Left cardiac atrium (tissue), 4 donors: ENCODE results near the gene ZNF853. TPM values are rescaled to one million over a fixed set of nuclear protein-coding genes. Genes with fewer than 3 reads are reported as not detected.
"Not testable (repeated sequence)": the region's sequence is repeated elsewhere in the genome, so short reads cannot be mapped to it uniquely, and the experiment has no call there.

Experiments used
- ATAC-seq, 2 donors: fragments of 200-7000 bp; cut with Tn5 transposase; one replicate each; pipeline ENCODE4 v1.9.1; 2020; ENCODE audit warnings: mild to moderate bottlenecking in 2 of 2, moderate library complexity in 2 of 2
- DNase-seq: peaks from one replicate; pipeline ENCODE4 v3.0.0-alpha.2; 2020
- intact Hi-C, 2 donors: fragments of 100-400 bp; cut with DNase I; formaldehyde crosslinking; loops; one replicate each; pipeline versions ENCODE4 v1.14.1 to v1.15.1; 2022 to 2023
- total RNA-seq, 2 donors: library from RNA; stranded (reverse); fragmentation: NEBNext Ultra II Directional; extraction: Animal tissue kit (Norgen Biotek cat#: 25700); gene quantifications; one replicate each; pipeline ENCODE4 v1.2.1, GENCODE V29; 2021
- donor health status: DM: no; HTN: yes; CAD: no.
- donor health status: DM: no; HTN: yes; CAD: no; lungs with severe emphysema.
- donor health status: DM: yes; HTN: yes; CAD: no.
- donor health status: Dilated cardiomyopathy.

The ZNF853 gene
- total RNA-seq, 2 donors from 2014 or later: 12.6 to 12.8 TPM

DNA sequence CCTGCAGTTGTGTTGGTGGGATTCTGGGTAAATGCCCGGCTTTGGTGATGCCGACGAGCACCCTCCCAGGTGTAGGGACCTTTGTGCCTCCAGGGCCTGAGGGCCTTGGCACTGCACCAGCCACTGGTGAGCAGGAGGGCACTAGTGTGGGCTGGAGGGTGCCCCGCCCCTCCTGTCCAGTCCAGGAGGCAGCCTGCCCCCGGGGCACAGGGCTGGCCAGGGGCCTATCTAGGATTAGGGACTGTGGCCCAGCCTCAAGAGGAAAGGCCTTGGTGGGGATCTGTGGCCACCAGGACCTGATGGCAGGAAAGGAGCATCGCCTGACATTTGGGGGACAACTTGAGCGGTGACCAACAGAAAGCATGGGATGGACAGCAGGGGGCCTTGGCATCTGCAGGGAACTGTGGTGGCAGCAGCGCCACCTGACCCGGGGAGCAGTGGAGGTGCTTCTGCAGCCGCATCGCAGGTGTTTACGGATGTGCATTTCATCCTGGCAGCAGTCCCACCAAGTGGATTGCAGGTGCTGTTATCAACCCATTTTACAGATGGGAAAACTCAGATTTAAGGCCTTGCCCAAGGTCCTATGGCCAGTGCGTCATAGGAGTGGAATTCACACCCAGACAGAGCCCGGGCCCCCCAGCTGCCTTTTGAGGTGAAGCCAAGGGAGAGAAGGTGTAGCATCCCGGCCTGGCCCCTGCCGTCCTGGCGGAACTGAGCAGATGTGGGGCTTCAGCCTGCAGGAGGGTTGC is 32.8 kb downstream of the ZNF853 start:
- ATAC-seq (no peak), DNase-seq (no peak)
- intact Hi-C loops: no loop called here

DNA sequence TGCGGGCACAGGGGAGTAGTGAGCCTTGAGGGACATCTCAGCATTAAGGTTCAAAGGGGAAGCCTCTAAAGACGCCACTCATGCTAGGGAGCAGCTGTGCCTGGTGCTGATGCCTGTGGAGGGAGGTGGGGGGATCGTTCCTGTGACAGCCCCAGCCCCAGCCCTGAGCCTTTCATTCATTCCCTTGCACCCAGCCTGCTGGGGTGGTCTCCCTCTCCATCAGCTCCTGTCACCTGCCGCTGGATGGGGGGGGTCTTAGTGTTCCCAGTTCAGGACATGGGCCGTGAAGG is 33.4 kb downstream of the ZNF853 start:
- intact Hi-C loops: no loop called here
- DNase-seq (no peak), ATAC-seq (no peak)

DNA sequence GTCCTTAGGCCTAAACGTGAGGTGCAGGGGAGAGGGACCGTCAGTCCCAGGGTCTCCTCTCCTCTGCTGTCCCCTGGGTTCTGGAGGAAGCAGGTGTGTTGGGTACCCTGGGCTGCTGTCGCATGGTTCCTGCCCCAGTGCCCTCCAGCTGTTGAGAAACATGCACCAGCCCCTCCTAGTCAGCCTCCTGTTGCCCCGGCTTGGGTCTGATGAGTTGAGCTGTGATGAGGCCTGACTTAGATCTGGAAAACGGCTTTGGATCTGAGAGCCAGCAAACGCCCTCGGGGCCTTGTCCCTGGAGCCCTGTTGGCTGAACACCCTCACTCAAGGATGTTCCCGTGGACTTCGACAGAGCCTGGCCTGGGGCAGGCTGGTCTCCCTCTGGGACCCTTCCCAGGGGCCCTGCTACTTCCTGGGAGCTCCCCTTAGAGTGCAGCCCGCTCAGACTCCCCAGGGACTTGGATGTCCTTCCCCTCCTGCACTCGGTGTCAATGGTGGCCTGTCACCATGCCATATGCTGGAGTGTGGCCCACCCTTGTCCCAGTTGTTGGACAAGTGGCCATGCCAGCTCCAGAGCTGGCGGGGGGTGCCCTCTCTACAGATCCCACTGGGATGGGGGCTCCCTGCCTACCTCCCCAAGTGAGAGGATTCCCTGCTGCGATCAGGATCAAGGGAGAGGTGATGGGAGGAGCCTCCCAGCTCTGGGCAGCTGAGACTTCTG is 34.0 kb downstream of the ZNF853 start:
- ATAC-seq: no peak
- intact Hi-C loops: no loop called here
- DNase-seq: no peak

DNA sequence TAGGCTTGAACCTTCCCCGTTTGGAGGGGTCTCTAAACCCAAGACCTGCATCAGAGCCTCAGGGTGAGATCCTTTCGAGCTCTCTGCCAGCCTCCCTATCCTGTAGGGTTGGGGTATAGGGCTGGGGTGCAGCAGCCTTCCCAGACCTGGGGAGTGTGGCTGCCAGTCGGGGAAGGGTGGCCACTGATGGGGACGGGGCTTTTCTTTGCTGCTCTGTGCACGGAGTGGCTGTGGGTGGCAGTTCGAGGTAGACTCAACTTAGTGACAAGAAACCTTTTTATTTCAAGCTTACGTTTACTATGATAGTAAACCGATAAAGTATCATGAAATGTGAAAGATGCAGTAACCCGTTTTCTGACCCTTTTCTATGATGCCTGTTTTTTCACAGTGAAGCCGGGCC is 34.7 kb downstream of the ZNF853 start:
- ATAC-seq (no peak), DNase-seq (no peak)
- intact Hi-C loops: no loop called here

DNA sequence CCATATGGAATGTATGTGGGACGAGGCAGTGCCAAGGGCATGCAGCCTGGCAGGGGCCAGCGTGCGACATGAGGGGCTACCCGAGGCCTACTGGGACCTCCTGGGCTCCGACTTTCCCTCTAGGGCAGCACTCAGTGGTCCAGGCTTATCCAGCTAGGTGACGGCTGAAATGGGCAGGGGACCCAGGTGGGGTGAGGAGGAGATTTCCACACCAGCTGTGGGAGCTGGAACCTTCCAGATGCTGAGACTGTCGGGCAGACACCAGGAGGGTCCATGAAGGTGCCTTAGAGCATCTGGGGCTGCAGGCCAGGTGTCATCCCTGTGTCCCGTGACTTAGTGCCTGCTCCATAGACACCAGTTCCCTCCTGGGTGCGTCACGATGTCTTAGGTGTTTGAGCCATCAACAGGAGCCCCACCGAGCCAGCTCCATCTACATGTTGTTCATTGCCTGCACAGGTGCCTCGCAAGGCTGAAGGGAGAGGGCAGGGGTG is 35.2 kb downstream of the ZNF853 start:
- DNase-seq (no peak), ATAC-seq (no peak)
- intact Hi-C loops: no loop called here

DNA sequence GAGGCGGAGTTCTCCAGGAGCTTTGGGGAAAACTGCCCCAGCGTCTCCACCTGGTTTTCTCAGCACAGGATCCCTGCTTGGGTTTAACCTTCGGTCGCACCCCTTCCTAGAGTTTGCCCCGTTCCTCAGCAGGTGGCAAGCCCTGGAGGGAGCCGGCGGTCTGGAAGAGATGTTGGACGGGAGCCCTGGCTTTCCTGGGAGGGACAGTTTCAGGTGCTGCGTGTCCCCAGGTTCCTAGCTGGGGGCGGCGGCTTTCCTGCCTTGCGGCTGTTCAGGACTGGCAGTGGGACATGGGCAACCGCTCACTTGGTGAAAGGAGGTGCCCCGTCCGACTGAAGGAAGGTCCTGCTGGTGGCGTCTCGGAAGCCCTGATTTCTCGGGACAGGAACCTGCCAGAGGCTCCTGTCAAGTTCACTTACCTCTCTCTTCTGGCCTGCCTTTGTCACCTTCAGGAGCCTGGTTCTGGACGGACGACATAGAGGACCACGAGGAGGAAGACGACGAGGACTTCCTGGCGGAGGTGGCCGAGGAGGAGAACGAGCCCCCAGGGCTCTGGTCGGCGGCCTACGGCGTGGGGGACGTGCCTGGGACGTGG is 36.5 kb downstream of the ZNF853 start:
- ATAC-seq: no peak
- DNase-seq: no peak
- intact Hi-C loops: no loop called here

DNA sequence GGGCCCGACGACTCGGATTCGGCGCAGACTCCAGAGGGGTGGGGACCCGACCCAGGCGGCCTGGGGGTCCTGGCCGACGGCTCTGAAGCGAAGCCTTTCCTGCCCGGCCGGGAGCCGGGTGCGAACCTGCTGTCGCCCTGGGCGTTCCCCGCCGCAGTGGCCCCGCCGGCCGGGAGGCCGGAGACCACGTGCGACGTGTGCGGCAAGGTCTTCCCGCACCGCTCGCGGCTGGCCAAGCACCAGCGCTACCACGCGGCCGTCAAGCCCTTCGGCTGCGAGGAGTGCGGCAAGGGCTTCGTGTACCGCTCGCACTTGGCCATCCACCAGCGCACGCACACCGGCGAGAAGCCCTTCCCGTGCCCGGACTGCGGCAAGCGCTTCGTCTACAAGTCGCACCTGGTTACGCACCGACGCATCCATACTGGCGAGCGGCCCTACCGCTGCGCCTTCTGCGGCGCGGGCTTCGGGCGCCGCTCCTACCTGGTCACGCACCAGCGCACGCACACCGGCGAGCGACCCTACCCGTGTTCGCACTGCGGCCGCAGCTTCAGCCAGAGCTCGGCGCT is 37.1 kb downstream of the ZNF853 start:
- intact Hi-C loops: no loop called here
- no peak for ATAC-seq
- no peak for DNase-seq

DNA sequence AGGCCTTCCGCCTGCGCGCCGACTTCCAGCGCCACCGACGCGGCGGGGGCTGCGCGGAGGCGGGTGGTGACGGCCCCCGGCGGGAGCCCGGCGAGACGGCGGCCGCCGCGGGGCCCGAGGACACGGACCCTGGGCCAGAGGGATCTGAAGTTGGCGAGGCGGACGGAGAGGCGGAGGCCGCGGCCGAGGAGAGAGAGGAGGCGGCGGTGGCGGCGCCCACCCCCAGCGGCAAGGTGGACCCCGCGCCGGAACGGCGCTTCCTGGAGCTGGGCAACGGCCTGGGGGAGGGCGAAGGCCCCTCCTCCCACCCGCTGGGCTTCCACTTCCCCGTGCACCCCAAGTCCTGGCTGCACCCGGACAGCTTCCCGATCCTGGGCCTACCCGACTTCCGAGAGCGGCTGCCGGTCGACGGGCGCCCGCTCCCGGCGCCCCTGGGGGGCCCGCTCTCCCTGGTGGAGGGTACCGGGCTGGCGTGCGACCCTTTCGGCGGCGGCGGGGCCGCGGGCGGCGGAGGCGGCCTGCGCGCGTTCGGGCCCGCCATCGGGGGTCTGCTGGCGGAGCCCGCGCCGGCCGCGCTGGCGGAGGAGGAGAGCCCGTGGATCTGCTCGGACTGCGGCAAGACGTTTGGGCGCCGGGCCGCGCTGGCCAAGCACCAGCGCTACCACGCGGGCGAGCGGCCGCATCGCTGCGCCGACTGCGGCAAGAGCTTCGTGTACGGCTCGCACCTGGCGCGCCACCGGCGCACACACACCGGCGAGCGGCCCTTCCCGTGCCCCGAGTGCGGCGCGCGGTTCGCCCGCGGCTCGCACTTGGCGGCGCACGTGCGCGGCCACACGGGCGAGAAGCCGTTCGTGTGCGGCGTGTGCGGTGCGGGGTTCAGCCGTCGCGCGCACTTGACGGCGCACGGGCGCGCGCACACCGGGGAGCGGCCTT is 37.9 kb downstream of the ZNF853 start:
- DNase-seq (no peak), ATAC-seq (no peak)
- intact Hi-C loops: no loop called here

DNA sequence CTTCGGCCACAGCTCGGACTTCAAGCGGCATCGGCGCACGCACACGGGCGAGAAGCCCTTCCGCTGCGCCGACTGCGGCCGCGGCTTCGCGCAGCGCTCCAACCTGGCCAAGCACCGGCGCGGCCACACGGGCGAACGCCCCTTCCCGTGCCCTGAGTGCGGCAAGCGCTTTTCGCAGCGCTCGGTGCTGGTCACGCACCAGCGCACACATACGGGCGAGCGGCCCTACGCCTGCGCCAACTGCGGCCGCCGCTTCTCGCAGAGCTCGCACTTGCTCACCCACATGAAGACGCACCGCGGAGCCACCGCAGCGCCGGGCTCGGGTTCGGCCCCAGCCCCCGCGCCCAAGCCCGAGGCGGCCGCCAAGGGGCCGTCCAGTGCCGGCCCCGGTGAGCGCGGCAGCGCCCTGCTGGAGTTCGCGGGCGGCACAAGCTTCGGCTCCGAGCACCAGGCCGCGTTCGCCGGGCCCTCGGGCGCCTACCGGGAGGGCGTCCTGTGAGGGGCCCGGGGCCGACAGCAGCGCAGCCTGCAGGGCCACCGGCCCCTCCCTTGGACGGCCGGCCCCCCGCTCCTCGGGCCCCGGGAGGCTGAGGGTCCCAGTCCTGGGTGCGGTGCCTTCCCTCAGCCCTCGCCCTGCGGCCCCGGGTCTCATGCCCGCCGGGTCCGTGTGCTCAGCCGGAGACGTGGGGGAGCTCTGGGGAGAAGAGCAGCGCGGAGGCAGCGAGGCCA is 38.9 kb downstream of the ZNF853 start:
- intact Hi-C loops: no loop called here
- no peak for DNase-seq

DNA sequence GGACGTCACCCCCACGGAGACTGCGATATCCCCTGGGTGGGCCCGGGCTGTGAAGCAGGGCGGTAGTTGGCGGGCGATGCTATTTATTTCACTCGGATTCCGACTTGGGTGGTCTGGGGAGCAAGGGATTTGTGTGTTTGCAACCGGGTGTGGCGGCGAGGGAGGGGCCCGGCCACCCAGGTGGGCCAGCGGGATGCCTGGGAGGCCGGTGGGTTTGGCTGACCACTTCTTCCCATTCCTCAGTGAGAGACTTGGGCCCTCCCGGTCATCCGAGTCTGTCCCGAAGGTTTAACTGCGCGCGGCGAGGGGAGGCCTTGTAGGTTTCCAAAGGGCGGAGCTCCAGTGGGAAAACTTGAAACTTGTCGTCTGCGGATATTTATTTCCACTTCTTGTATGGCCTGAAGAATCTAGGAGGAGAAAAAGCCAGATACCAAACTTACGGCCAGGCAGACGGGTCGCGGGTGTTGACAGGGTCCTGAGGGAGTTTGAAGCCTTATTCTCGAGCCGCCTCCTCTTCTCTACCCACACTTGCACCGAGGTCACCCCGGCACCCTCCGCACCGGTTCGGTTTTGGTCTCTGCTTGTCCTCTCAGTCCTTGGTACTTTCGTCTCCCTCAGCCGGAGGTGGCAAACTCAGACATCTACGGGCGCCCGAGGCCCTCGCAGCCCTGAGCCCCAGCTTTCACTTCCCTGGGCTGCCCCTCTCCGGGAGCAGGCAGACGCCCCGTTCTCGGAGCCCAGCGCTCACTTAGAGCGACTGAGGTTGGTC is 39.6 kb downstream of the ZNF853 start:
- DNase-seq: no peak
- ATAC-seq: no peak
- intact Hi-C loops: no loop called here

More for the DNA sequence above, 38.9 kb downstream of the ZNF853 start:
- ATAC-seq: no peak

DNA sequence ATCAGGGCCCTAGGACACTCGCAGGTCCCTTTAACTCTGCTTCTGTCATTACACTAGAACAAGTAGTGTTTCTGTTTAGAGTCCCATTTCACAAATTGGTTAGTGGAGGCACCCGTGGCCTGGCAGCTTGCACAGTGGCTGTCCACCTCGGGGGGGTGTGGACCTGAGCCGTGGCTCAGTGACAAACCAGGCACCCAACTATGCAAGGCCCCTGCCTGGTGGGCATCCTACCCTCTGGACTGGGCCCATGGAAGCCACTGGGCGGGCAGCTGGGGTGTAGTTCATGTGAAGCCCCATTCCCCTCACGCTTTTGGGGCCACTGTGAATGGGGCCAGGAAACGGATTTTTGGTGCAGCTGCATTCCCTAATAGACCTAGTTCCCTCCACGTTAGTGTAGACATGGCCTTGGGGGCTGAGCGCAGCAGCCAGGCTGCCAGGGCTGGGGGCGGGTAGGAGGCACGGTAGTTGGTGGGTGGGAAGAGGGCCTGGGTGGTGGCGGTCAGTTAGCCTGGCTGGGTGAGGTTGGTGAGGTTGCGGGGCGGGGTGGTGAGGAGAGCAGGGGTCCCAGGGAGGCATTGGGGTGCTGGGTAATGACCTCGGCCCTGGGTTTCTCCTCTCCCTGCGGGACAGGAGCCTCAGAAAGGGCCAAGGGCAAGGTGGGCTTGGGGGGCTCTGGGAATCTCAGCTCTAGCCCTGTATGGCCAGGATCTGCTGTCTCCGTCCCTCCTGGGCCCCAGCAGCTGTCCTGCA is 40.4 kb downstream of the ZNF853 start:
- ATAC-seq (no peak), DNase-seq (no peak)
- intact Hi-C loops: no loop called here

DNA sequence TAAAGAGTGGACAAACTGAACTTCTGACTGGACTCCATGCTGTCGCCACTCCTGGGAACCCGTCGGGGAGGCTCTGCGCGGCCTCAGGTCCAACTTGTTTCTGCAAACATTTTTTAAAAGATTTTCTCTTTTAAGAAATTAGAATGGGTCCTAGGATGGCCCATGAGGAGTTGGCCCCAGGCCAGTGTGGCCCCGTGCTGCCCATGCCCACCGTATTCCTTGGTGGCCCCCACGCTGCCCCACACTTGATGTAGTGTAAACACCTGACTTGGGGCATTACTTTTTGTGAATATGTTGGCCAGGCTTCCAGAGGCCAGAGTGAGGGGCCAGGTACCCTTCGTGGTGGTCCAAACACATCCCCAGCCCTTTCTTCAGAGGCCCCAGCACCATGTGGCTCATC is 41.0 kb downstream of the ZNF853 start:
- no peak for ATAC-seq
- no peak for DNase-seq
- intact Hi-C loops: no loop called here

DNA sequence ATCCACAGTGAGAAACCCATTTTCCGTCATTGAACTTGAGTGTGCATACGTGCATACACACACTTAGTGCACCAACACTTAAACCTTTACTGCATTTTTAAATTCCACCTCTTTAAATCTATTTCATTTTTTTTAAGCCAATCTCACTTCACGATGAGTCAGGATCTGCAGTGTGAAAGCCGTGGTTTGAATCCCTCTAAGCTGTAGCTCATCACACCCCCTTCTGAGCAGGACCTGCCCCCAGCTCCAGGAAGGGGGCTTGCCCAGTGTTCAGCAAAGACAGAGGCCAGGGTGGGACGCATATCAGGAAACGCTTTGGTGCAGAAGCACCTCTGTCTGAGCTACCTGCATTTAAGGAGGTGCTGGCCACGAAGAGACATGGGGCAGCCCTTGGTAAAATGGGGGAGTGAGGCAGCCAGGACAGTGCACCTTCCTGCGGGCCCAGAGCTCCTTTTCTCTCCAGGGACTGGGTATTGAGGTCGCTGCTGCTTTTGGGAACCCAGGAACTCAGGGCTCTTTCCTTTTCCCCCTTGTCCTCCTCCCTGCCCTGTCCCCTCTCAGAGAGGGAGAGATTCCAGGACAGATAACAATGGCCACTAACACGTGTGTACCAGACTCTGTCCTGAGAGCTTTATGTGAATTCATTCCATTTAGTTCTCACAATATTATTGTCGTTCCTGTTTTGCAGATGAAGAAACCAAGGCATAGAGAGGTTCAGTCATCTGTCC is 43.4 kb downstream of the ZNF853 start:
- DNase-seq (no peak), ATAC-seq (no peak)
- intact Hi-C loops: no loop called here

DNA sequence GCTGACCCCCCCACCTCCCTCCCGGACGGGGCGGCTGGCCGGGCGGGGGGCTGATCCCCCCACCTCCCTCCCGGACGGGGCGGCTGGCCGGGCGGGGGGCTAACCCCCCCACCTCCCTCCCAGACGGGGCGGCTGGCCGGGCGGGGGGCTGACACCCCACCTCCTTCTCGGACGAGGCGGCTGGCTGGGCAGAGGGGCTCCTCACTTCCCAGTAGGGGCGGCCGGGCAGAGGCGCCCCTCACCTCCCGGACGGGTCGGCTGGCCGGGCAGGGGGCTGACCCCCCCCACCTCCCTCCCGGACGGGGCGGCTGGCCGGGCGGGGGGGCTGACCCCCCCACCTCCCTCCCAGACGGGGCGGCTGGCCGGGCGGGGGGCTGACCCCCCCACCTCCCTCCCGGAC is 55.4 kb downstream of the ZNF853 start:
- intact Hi-C loops: not testable (repeated sequence)

More for the DNA sequence above, 55.4 kb downstream of the ZNF853 start:
- ATAC-seq, DNase-seq: not testable (repeated sequence)
